ENCODE results near the gene IMMP1L.

The IMMP1L gene

GRCh38 chr11:31387379-31387778, 122.0 kb downstream of the IMMP1L start:
- peak; percentile 64 for DNase-seq (ENCODE audit: low read depth)

- DNase-seq (ENCODE audit: low read depth), result no peak
Observed at GRCh38 chr11:31383116-31383515, 126.3 kb downstream of the IMMP1L start.
